Common myeloid progenitor, CD34-positive (primary cell): Measurements from ENCODE around the gene ANKRD11.

Source experiments
- CTCF ChIA-PET: fragments of 350-600 bp; sonication (Branson Sonifier 250); formaldehyde crosslinking; loops from one replicate; lab custom pipeline; 2021; ENCODE audit warnings: antibody characterized with exemption; lab: Charles Lee
- POLR2A ChIA-PET: fragments of 350-600 bp; sonication (Branson Sonifier 250); formaldehyde crosslinking; loops from one replicate; lab custom pipeline; 2021; ENCODE audit warnings: antibody characterized with exemption; lab: Charles Lee
- DNase-seq, 3 donors: peaks; one replicate each; pipeline versions ENCODE4 v3.0.0 to v3.0.0-alpha.2; 2013
- H3K27ac ChIP-seq, 2 experiments: 1 replicate in 1 of 2; 2 replicates in 1 of 2; pipeline ENCODE4 v1.7.0; 2013; ENCODE audit warnings: inconsistent platforms in 2 of 2, low read length in 2 of 2, mild to moderate bottlenecking in 2 of 2, low read depth in 1 of 2, moderate library complexity in 1 of 2; ENCODE audit not compliant: severe bottlenecking in 2 of 2, insufficient read depth in 1 of 2, poor library complexity in 1 of 2
- H3K27me3 ChIP-seq, 5 experiments: replicated peaks in 2 of 5; 1 replicate in 3 of 5; 2 replicates in 2 of 5; pipeline versions ENCODE4 v1.6.1 to v1.7.0; 2013; ENCODE audit warnings: low read length in 4 of 5, mild to moderate bottlenecking in 2 of 5, moderate library complexity in 2 of 5, inconsistent platforms in 1 of 5; ENCODE audit not compliant: insufficient read depth in 5 of 5, control insufficient read depth in 4 of 5
- H3K36me3 ChIP-seq, 4 experiments: 1 replicate in 2 of 4; 2 replicates in 2 of 4; pipeline versions ENCODE4 v1.6.1 to v1.7.0; 2013; ENCODE audit warnings: low read length in 3 of 4, control low read depth in 1 of 4, mild to moderate bottlenecking in 1 of 4; ENCODE audit not compliant: control insufficient read depth in 4 of 4, insufficient read depth in 4 of 4
- H3K4me1 ChIP-seq, 4 experiments: 1 replicate in 3 of 4; 2 replicates in 1 of 4; pipeline versions ENCODE4 v1.6.1 to v1.7.1; 2013; ENCODE audit warnings: low read length in 3 of 4, mild to moderate bottlenecking in 3 of 4, control low read depth in 1 of 4, inconsistent platforms in 1 of 4, moderate library complexity in 1 of 4; ENCODE audit not compliant: control insufficient read depth in 4 of 4, insufficient read depth in 4 of 4; ENCODE audit errors: control extremely low read depth in 1 of 4
- H3K4me3 ChIP-seq, 7 experiments: 1 replicate in 4 of 7; 2 replicates in 3 of 7; pipeline versions ENCODE4 v1.5.1 to v1.7.0; 2013; ENCODE audit warnings: mild to moderate bottlenecking in 7 of 7, low read length in 6 of 7, moderate library complexity in 6 of 7, inconsistent platforms in 2 of 7, low read depth in 2 of 7, control low read depth in 1 of 7; ENCODE audit not compliant: insufficient read depth in 4 of 7, control insufficient read depth in 1 of 7; ENCODE audit errors: extremely low read depth in 1 of 7
- H3K9me3 ChIP-seq, 5 experiments: 1 replicate in 4 of 5; 2 replicates in 1 of 5; pipeline versions ENCODE4 v1.6.1 to v1.7.1; 2013; ENCODE audit warnings: low read length in 4 of 5, mild to moderate bottlenecking in 2 of 5, inconsistent platforms in 1 of 5, low read depth in 1 of 5, moderate library complexity in 1 of 5; ENCODE audit not compliant: control insufficient read depth in 4 of 5, insufficient read depth in 2 of 5; ENCODE audit errors: control extremely low read depth in 1 of 5
- WGBS: methylation state at CpG from one replicate; pipeline ENCODE4 v1.1.5; 2013; ENCODE audit not compliant: insufficient coverage; 5-methylcytosine and 5-hydroxymethylcytosine counted together

ANKRD11 gene

GRCh38 chr16:89279666-89280481 lies 210.5 kb downstream of the ANKRD11 start:
- CTCF ChIA-PET: interaction anchor here (5.7 kb wide), 1 partner anchor 11 kb away, joined by 40 read pairs; no protein-coding TSS in a partner anchor
- peaks cover 10 to 89% (median 68%) of the 10 kb centered on the region in 4 experiments for H3K36me3 ChIP-seq
- H3K27me3 ChIP-seq: no peaks in the 10 kb centered on the region

GRCh38 chr16:89278441-89279240 lies 211.7 kb downstream of the ANKRD11 start:
- Histone ChIP-seq H3K4me3 (no peak overlapping the region), H3K36me3 (peaks cover 10 to 90% (median 68%) of the 10 kb centered on the region in 4 experiments), H3K9me3 (no peaks in the 10 kb centered on the region), H3K27ac (no peak overlapping the region), H3K27me3 (no peaks in the 10 kb centered on the region), H3K4me1 (no peaks in the 10 kb centered on the region)
- POLR2A ChIA-PET: no interaction called here
- DNase-seq: no peak
- CTCF ChIA-PET: interaction anchor here (5.7 kb wide), 1 partner anchor 13 kb away, joined by 40 read pairs; no protein-coding TSS in a partner anchor
- WGBS: 97% methylated on average over 27 of the region's 36 CpGs

More at GRCh38 chr16:89279666-89280481, 210.5 kb downstream of the ANKRD11 start:
- no peaks in the 10 kb centered on the region for H3K9me3 ChIP-seq
- WGBS: 95% methylated on average over 59 of the region's 65 CpGs
- no peaks in the 10 kb centered on the region for H3K4me1 ChIP-seq
- H3K4me3 ChIP-seq: no peak overlapping the region
- DNase-seq: no peak
- no peak overlapping the region for H3K27ac ChIP-seq
- POLR2A ChIA-PET: no interaction called here

- Histone ChIP-seq H3K36me3 (peaks cover 9 to 86% (median 66%) of the 10 kb centered on the region in 4 experiments), H3K4me3 (no peak overlapping the region), H3K27ac (no peak overlapping the region), H3K9me3 (no peaks in the 10 kb centered on the region), H3K4me1 (no peaks in the 10 kb centered on the region), H3K27me3 (no peaks in the 10 kb centered on the region)
- ChIA-PET POLR2A (no interaction called here), CTCF (interaction anchor here (0.9 to 5.7 kb wide), 3 partner anchors 13 to 32 kb away, joined by 3 to 40 read pairs (median 4); no protein-coding TSS in a partner anchor)
- DNase-seq: no peak
- WGBS: 90% methylated on average over 27 of the region's 33 CpGs
These were observed 212.6 kb downstream of the ANKRD11 start for GRCh38 chr16:89277641-89278341.

GRCh38 chr16:89277049-89277448 lies 213.3 kb downstream of the ANKRD11 start:
- DNase-seq: no peak
- no peaks in the 10 kb centered on the region for H3K27me3 ChIP-seq
- 100% methylated on average over 4 of the region's 9 CpGs for WGBS
- ChIA-PET POLR2A (no interaction called here), CTCF (interaction anchor here (0.6 to 1.0 kb wide), 3 partner anchors 9 to 31 kb away, joined by 3 to 4 read pairs (median 3); no protein-coding TSS in a partner anchor)
- no peaks in the 10 kb centered on the region for H3K4me1 ChIP-seq
- no peaks in the 10 kb centered on the region for H3K9me3 ChIP-seq
- H3K4me3 ChIP-seq: no peak overlapping the region
- no peak overlapping the region for H3K27ac ChIP-seq
- peaks cover 9 to 85% (median 64%) of the 10 kb centered on the region in 4 experiments for H3K36me3 ChIP-seq

- Histone ChIP-seq H3K27me3 (no peaks in the 10 kb centered on the region), H3K27ac (no peak overlapping the region), H3K9me3 (no peaks in the 10 kb centered on the region), H3K4me3 (no peak overlapping the region), H3K36me3 (peaks cover 8 to 84% (median 60%) of the 10 kb centered on the region in 4 experiments), H3K4me1 (no peaks in the 10 kb centered on the region)
- no peak for DNase-seq
- ChIA-PET CTCF (interaction anchor here (0.6 to 1.9 kb wide), 3 partner anchors 10 to 17 kb away, joined by 3 to 4 read pairs (median 3); no protein-coding TSS in a partner anchor), POLR2A (no interaction called here)
- 98% methylated on average over 32 of the region's 39 CpGs for WGBS
These were observed 214.3 kb downstream of the ANKRD11 start for GRCh38 chr16:89275837-89276720.

- CTCF ChIA-PET: interaction anchor here (0.9 to 1.9 kb wide), 3 partner anchors 13 to 18 kb away, joined by 3 to 4 read pairs (median 4); no protein-coding TSS in a partner anchor
- H3K4me1 ChIP-seq: no peaks in the 10 kb centered on the region
- no peaks in the 10 kb centered on the region for H3K27me3 ChIP-seq
- no peak for DNase-seq
- H3K9me3 ChIP-seq: no peaks in the 10 kb centered on the region
- 99% methylated on average over 9 of the region's 11 CpGs for WGBS
- POLR2A ChIA-PET: no interaction called here
- H3K36me3 ChIP-seq: peaks cover 8 to 84% (median 58%) of the 10 kb centered on the region in 4 experiments
- no peak overlapping the region for H3K27ac ChIP-seq
- no peak overlapping the region for H3K4me3 ChIP-seq
These were observed 215.1 kb downstream of the ANKRD11 start for GRCh38 chr16:89275284-89275584.
